ENCODE results near the gene TEX264.

The TEX264 gene

DNA sequence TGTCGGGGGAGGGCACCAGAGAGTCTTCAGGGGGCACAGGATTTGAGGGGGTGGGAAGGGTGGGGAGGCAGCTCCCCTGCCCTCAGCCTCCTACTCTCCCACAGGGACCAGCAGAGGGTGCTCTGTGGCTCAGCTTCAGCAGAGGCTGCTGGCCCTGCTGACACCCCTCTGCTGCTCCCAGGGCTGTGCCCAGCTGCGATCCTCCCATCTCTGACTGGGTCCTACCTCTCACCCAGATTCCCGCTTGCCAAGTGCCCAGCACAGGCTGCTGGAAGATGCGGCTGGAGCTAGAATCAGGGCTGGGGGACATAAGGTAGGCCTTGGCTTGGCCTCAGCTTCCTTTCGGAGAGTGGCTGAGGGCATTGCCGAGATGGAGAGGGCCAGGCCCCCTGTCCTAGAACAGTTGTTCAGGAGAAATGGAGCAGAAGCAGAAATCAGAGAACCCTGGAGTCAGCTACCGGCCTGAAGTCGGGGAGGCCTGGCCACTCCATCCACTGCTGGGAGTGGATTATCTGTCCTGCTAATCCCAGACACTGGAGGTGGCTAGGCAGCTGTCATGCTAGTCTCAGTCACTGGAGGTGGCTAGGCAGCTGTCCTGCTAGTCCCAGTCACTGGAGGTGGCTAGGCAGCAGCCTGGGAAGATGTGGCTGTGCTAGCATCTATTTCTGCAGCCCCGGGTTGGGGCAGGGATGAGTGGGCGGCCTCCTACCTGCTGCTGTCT is 39.7 kb downstream of the TEX264 start:
- TF ChIP-seq YY1 (IDR thresholded peaks at IDR 0.05; ENCODE audit: low read depth) = no peak

- TF ChIP-seq EP300 (IDR thresholded peaks at IDR 0.05; ENCODE audit: borderline replicate concordance) (no peak), TAF1 (IDR thresholded peaks at IDR 0.05; ENCODE audit: low read depth) (no peak)
Observed at GRCh38 chr3:51711352-51712037, 40.4 kb downstream of the TEX264 start.

- no peak for TF ChIP-seq TCF12 (IDR thresholded peaks at IDR 0.05; ENCODE audit: low read depth)
- TF ChIP-seq TEAD4 (IDR thresholded peaks at IDR 0.05) = no peak
- TF ChIP-seq YY1 (IDR thresholded peaks at IDR 0.05; ENCODE audit: low read depth) = no peak
- no peak for TF ChIP-seq RAD21 (IDR thresholded peaks at IDR 0.05; ENCODE audit: low read depth)
- TF ChIP-seq EP300 (IDR thresholded peaks at IDR 0.05; ENCODE audit: borderline replicate concordance) = no peak
- no peak for TF ChIP-seq USF1 (IDR thresholded peaks at IDR 0.05)
- no peak for TF ChIP-seq EGR1 (IDR thresholded peaks at IDR 0.05)
- TF ChIP-seq FOXM1 (IDR thresholded peaks at IDR 0.05; ENCODE audit: borderline replicate concordance, low read depth) = no peak
- TF ChIP-seq, protein P1, sequence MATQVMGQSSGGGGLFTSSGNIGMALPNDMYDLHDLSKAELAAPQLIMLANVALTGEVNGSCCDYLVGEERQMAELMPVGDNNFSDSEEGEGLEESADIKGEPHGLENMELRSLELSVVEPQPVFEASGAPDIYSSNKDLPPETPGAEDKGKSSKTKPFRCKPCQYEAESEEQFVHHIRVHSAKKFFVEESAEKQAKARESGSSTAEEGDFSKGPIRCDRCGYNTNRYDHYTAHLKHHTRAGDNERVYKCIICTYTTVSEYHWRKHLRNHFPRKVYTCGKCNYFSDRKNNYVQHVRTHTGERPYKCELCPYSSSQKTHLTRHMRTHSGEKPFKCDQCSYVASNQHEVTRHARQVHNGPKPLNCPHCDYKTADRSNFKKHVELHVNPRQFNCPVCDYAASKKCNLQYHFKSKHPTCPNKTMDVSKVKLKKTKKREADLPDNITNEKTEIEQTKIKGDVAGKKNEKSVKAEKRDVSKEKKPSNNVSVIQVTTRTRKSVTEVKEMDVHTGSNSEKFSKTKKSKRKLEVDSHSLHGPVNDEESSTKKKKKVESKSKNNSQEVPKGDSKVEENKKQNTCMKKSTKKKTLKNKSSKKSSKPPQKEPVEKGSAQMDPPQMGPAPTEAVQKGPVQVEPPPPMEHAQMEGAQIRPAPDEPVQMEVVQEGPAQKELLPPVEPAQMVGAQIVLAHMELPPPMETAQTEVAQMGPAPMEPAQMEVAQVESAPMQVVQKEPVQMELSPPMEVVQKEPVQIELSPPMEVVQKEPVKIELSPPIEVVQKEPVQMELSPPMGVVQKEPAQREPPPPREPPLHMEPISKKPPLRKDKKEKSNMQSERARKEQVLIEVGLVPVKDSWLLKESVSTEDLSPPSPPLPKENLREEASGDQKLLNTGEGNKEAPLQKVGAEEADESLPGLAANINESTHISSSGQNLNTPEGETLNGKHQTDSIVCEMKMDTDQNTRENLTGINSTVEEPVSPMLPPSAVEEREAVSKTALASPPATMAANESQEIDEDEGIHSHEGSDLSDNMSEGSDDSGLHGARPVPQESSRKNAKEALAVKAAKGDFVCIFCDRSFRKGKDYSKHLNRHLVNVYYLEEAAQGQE (IDR thresholded peaks at IDR 0.05; ENCODE audit: low read depth) = no peak
- TF ChIP-seq ZBTB7A (IDR thresholded peaks at IDR 0.05; ENCODE audit: low read depth) = no peak
- TF ChIP-seq NFIC (IDR thresholded peaks at IDR 0.05) = no peak
- no peak for TF ChIP-seq CEBPB (IDR thresholded peaks at IDR 0.05)
- no peak for TF ChIP-seq TAF1 (IDR thresholded peaks at IDR 0.05; ENCODE audit: low read depth)
- TF ChIP-seq CREB1 (IDR thresholded peaks at IDR 0.05; ENCODE audit: low read depth) = no peak
- TF ChIP-seq MAX (IDR thresholded peaks at IDR 0.05) = no peak
Observed at GRCh38 chr3:51712038-51712420, 41.0 kb downstream of the TEX264 start.

GRCh38 chr3:51712511-51712931 is 41.5 kb downstream of the TEX264 start:
- TF ChIP-seq RAD21 (IDR thresholded peaks at IDR 0.05; ENCODE audit: low read depth) (no peak), MAX (IDR thresholded peaks at IDR 0.05) (no peak), TCF12 (IDR thresholded peaks at IDR 0.05; ENCODE audit: low read depth) (no peak), CREB1 (IDR thresholded peaks at IDR 0.05; ENCODE audit: low read depth) (no peak), EP300 (IDR thresholded peaks at IDR 0.05; ENCODE audit: borderline replicate concordance) (no peak), ZBTB7A (IDR thresholded peaks at IDR 0.05; ENCODE audit: low read depth) (no peak), NFIC (IDR thresholded peaks at IDR 0.05) (no peak), USF1 (IDR thresholded peaks at IDR 0.05) (no peak), FOXM1 (IDR thresholded peaks at IDR 0.05; ENCODE audit: borderline replicate concordance, low read depth) (no peak), TAF1 (IDR thresholded peaks at IDR 0.05; ENCODE audit: low read depth) (no peak), CEBPB (IDR thresholded peaks at IDR 0.05) (no peak), YY1 (IDR thresholded peaks at IDR 0.05; ENCODE audit: low read depth) (no peak), TEAD4 (IDR thresholded peaks at IDR 0.05) (no peak), EGR1 (IDR thresholded peaks at IDR 0.05) (no peak)
- TF ChIP-seq, protein P1 (IDR thresholded peaks at IDR 0.05; ENCODE audit: low read depth) = no peak

DNA sequence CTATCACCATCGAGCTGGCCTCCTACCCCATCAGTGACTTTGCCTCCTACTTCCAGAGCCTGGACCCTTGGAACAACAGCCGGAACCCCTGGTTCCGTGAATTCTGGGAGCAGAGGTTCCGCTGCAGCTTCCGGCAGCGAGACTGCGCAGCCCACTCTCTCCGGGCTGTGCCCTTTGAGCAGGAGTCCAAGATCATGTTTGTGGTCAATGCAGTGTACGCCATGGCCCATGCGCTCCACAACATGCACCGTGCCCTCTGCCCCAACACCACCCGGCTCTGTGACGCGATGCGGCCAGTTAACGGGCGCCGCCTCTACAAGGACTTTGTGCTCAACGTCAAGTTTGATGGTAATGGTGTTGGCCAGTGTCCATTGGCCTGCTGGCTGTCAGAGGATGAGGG is 41.9 kb downstream of the TEX264 start:
- TF ChIP-seq USF1 (IDR thresholded peaks at IDR 0.05) (no peak), TAF1 (IDR thresholded peaks at IDR 0.05; ENCODE audit: low read depth) (no peak), CREB1 (IDR thresholded peaks at IDR 0.05; ENCODE audit: low read depth) (no peak), ZBTB7A (IDR thresholded peaks at IDR 0.05; ENCODE audit: low read depth) (no peak), YY1 (IDR thresholded peaks at IDR 0.05; ENCODE audit: low read depth) (no peak), TCF12 (IDR thresholded peaks at IDR 0.05; ENCODE audit: low read depth) (no peak), NFIC (IDR thresholded peaks at IDR 0.05) (no peak), MAX (IDR thresholded peaks at IDR 0.05) (no peak), TEAD4 (IDR thresholded peaks at IDR 0.05) (no peak), EGR1 (IDR thresholded peaks at IDR 0.05) (no peak), FOXM1 (IDR thresholded peaks at IDR 0.05; ENCODE audit: borderline replicate concordance, low read depth) (no peak), EP300 (IDR thresholded peaks at IDR 0.05; ENCODE audit: borderline replicate concordance) (no peak), CEBPB (IDR thresholded peaks at IDR 0.05) (no peak), RAD21 (IDR thresholded peaks at IDR 0.05; ENCODE audit: low read depth) (no peak)
- TF ChIP-seq, protein P1 (IDR thresholded peaks at IDR 0.05; ENCODE audit: low read depth) = no peak

All from Ishikawa (cell line).